22Rv1 (cell line): ENCODE results near the gene EDEM2.
"Not testable (repeated sequence)": the region's sequence is repeated elsewhere in the genome, so short reads cannot be mapped to it uniquely, and the experiment has no call there.

Source experiments
- H3K27ac ChIP-seq: fragments of 450-650 bp; 2 replicates; pipeline ENCODE4 v1.5.1; 2017
- ZFX ChIP-seq: fragments of 450-650 bp; IDR thresholded peaks from 2 replicates; pipeline ENCODE4 v1.6.1; 2017; ENCODE audit warnings: antibody characterized with exemption, borderline replicate concordance
- TF ChIP-seq, protein P1 (sequence below): fragments of 450-650 bp; IDR thresholded peaks from 2 replicates; pipeline ENCODE4 v1.5.1; 2017; ENCODE audit warnings: mild to moderate bottlenecking

The EDEM2 gene

DNA sequence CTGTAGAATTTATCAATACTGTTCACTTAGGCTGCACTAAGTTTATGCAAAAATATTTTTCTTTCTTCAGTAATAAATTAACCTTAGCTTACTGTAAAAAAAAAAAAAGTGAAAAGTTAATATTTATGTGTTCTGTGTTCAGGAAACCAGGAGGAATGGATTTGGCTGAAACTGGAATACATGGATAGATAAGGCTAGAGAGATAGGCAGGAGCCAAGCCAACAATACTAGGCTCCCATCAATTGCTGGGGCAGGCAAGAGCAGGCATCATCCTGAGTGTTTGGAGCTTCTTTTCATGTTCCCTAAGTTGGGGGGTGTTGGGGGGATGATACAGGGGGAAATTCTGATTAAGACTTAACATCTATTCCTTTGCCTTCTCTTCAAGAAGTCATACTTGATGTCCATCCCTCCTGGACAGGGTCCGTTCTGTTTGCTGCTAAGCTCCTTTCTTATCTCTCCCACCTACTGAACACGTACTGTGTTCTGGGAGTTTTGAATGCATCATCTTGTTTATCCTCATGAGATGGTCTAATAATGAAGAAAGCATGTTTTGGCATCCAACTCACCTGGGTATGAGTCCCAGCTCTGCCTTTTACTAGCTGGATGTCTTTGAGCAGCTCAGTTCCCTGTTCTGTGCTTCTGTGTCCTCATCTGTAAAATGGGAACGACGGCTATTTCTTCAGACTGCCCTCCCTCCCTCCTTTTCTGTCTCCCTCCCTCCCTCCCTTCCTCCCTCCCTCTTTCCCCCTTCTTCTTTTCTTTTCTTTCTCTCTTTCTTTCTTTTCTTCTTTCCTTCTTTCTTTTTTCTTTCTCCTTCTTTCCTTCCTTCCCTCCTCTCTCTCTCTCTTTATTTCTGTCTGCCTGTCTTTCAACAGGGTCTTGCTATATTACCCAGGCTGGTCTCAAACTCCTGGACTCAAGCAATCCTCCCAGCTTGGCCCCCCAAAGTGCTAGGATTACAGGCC is 18.4 kb upstream of the EDEM2 start:
- H3K27ac ChIP-seq: no peak overlapping the region
- TF ChIP-seq ZFX: no peak
- TF ChIP-seq, protein P1, sequence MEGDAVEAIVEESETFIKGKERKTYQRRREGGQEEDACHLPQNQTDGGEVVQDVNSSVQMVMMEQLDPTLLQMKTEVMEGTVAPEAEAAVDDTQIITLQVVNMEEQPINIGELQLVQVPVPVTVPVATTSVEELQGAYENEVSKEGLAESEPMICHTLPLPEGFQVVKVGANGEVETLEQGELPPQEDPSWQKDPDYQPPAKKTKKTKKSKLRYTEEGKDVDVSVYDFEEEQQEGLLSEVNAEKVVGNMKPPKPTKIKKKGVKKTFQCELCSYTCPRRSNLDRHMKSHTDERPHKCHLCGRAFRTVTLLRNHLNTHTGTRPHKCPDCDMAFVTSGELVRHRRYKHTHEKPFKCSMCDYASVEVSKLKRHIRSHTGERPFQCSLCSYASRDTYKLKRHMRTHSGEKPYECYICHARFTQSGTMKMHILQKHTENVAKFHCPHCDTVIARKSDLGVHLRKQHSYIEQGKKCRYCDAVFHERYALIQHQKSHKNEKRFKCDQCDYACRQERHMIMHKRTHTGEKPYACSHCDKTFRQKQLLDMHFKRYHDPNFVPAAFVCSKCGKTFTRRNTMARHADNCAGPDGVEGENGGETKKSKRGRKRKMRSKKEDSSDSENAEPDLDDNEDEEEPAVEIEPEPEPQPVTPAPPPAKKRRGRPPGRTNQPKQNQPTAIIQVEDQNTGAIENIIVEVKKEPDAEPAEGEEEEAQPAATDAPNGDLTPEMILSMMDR: no peak

- not testable (repeated sequence) for H3K27ac ChIP-seq
These were observed 17.4 kb upstream of the EDEM2 start for GRCh38 chr20:35164531-35164930.

DNA sequence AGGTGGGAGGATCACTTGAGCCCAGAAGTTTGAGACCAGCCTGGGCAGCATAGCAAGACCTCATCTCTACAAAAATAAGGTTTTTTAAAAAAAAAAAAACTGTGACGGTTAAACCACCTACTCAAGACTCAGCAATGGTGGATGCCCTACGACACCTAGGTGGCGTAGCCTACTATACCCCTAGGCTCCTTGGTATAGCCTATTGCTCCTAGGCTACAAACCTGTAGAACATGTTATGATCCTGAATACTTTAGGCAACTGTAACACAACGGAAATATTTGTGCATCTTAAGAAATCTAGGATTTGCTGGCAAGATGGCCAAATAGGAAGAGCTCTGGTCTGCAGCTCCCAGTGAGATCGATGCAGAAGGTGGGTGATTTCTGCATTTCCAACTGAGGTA is 13.2 kb upstream of the EDEM2 start:
- not testable (repeated sequence) for H3K27ac ChIP-seq

- TF ChIP-seq, protein P1: no peak
- no peak for TF ChIP-seq ZFX
These were observed 9.8 kb upstream of the EDEM2 start for GRCh38 chr20:35156978-35157377.

DNA sequence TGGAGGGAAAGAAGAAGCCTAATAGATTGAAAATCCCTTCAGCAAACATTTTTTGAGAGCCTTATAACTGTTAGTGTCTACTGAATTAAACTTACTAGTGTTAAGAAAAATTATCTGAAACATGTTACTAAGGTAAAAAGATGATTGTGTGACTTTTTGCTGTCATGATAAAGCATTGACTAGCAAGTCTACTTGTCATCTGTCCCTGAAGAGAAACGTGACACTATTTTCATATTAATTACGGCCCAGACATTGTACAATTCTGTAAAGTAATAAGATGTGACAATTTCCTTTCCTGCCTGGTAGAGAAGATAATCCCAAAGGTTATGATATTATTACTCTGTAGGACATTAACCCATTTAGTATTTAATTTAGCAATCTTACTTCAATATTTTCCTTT is 8.8 kb upstream of the EDEM2 start:
- H3K27ac ChIP-seq: no peak overlapping the region
- no peak for TF ChIP-seq ZFX
- TF ChIP-seq, protein P1: no peak

More at GRCh38 chr20:35156978-35157377, 9.8 kb upstream of the EDEM2 start:
- H3K27ac ChIP-seq: no peak overlapping the region

DNA sequence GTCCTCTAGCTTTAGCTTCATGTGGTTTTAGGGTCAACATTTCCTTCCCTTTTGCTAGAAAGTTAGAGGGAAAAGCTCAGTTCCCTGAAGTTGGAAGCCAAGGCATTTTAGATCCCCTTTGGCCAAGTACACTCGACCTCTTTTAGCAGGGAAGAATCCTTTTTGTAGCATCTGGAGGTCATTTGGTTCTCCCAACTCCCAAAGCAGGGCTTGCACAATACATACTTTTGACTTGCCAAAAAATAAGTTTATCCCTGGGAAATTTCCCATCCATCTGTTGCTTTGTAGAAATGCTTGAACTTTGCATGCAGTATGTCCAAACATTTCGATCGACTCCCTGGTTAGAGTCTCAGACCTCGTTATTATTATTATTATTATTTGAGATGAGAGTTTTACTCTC is 4.6 kb upstream of the EDEM2 start:
- TF ChIP-seq, protein P1: no peak
- no peak for TF ChIP-seq ZFX
- H3K27ac ChIP-seq: no peak overlapping the region

DNA sequence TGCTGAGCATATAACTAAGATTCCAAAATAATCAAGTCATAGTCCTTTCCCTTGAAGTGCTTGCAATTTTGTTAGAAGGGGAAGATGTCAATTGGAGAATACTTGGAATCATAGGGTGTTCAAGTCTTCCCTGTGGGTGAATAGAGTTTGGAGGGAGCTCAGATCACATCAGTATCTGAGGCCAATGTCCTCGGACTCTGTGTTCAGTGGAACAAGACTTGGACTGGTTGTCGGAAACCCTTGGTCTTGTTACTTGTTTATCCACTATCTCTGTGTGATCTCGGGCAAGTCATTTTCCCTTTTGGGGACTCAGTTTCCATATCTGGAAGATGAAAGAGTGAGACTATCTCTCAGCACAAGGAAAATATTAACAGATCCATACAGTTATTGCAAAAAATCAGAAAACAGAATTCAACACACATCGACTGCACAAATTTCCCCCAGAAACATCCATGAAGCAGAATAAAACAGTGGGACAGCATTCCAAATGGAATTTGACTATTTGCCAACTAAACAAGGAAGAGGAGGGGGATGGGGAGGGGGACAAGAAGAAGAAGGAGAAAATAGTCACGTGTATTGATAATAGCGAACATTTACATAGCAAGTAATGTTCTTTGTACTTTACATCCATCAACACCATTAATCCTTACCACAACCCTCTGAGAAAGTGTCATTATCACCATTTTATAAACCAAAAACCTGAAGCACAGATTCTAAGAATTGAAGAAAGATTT is 3.9 kb upstream of the EDEM2 start:
- TF ChIP-seq, protein P1: no peak
- no peak for TF ChIP-seq ZFX
- no peak overlapping the region for H3K27ac ChIP-seq

GRCh38 chr20:35147575-35148071 is 487 bp upstream of the EDEM2 start:
- peak overlapping the region; percentile 96 for H3K27ac ChIP-seq
